SJCRH30 (cell line): Measurements from ENCODE around the gene SETDB2. TPM values are rescaled to one million over a fixed set of nuclear protein-coding genes. Genes with fewer than 3 reads are reported as not detected.

Source experiments
- total RNA-seq: library from RNA; depleted of rRNA; stranded (reverse); fragments of >200 nt; shearing (Covaris generic); gene quantifications from 2 replicates; pipeline ENCODE4 v1.2.3, GENCODE V29; 2014; rRNA removed

The SETDB2 gene
- total RNA-seq, 1 experiment from 2014 or later, result 10.9 TPM

Other genes starting within 250 kb of the SETDB2 start
- not detected in 2 replicates for gene MLNR, start 223.9 kb upstream of the SETDB2 start, total RNA-seq
- gene CDADC1, start 196.3 kb upstream of the SETDB2 start, total RNA-seq, result 5.7 and 7.9 TPM in 2 replicates
- gene CAB39L, start 210 bp upstream of the SETDB2 start, total RNA-seq, result 2.4 and 3.3 TPM in 2 replicates
- not detected in 2 replicates for gene PHF11, start 51.7 kb downstream of the SETDB2 start, total RNA-seq
- gene RCBTB1, start 141.3 kb downstream of the SETDB2 start, total RNA-seq, result 22.6 and 23.4 TPM in 2 replicates
- 0.08 TPM in 1 of 2 replicates, not detected in the other for gene ARL11, start 184.2 kb downstream of the SETDB2 start, total RNA-seq
- gene EBPL, start 247.2 kb downstream of the SETDB2 start, total RNA-seq, result 56.6 and 62.1 TPM in 2 replicates